ENCODE data around the gene DDI1.

Gene DDI1

DNA sequence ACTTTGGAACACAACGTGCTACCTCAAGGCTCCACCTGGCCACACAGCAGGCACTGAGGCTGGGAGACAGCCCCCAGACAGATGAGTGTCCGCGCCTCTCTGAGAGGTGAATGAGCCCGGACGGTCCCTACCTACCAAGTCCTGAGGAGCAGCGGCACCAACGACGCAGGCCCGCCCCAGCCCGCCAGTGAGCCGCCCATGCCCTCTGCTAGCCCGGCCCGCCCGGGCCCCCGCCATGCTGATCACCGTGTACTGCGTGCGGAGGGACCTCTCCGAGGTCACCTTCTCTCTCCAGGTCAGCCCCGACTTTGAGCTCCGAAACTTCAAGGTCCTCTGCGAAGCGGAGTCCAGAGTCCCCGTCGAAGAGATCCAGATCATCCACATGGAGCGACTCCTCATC is at the start of gene DDI1:
DDI1 (plus strand) TSS at position 53 of the 400 bp plus-strand sequence; CDS start at position 236, 183 bp downstream.
- no peak for DNase-seq

DNA sequence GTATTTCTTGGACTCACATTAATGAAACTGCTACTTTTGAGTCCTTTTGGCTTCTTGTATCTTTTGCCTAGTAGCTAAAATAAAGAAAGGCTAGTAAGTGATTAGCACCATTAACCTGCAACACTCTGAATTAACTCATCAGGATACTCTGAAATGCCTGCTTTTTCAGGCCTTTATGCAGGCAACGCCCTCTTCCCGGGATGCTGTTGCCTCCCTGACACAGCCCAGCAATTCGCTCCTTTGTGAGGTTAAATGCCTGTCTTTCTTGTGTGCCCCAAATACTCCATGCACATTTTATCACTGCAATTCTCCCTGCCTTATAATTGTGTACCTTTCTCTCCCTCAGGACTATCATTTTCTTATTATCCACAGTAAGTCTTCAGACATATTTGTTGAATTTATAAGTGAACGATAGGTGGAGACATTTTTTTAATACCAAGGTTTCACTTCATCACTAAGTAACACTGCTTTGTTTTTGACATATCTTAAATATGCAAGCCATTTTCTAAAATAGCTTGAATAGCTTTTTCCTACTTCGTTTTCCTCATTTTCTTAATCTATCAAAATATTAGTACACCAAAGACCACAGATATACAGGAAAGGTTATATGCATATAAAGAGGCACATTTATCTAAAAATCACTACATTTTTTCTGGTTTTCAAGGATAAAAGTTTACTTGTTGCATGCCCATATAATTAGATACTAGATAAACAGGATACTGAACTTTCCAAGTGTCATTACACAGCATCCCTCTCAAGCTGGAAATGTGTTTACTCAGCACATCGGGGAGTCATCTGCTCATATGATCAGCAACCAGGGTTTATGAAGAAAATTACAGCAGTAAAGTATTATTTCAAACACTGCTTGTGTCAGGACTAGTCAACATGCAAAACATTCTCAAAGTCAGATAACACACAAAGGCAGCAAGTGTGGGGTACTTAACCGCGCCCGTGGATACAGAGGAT is 48.5 kb upstream of the DDI1 start:
- DNase-seq, result no peak

DNA sequence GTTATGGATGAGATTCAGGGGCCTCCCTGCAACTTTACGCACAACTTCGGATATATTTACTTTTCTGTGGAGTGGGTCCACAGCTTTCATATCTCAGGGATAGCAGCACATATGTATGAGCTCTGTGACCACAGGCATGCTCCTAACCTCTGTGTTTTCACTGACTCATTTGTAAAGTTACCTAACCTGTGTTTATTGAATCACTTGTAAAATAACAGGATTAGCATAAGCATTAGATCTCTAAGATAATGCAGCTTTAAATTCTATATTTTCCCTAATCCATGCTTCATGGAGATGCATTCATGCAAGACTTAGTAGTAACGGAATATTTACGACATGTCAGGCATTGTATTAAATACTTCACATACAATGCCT is 47.9 kb upstream of the DDI1 start:
- DNase-seq, result no peak

DNA sequence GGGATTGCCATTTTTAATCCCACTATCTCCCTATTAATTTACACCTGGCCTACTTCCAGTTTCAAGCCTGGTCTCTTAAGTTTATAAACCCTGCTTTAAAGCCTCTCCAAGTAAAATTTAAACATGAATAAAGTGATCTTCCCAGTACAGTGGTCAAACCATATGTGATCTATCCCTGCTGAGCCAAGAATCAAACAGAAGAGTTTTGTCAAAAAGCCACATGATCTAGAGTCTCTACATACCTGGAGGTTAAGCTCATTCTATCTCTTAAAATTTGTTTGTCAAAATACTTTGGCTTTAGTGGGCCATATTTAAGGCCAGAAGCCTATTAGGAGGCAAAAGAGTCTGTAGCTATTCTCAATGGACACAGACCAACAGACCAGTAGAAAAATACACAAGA is 42.9 kb upstream of the DDI1 start:
- no peak for DNase-seq

DNA sequence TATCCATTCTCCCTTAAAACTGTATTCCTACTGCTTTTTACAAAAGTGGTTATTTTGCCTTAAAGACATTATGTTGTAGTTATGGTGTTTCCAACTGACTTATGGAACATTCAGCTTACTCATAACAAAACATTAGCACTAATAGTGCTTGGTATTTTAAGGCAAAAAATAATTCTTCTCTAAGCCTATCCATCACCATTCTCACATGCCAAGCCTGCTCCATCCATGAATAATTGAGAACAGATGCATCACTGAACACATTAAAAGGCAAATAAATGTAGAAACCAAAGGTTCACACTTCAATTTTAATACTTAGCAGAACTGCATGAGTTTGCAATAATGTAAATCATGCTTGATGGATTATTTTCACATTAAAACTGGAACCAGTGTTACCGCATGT is 42.3 kb upstream of the DDI1 start:
- DNase-seq, result no peak

DNA sequence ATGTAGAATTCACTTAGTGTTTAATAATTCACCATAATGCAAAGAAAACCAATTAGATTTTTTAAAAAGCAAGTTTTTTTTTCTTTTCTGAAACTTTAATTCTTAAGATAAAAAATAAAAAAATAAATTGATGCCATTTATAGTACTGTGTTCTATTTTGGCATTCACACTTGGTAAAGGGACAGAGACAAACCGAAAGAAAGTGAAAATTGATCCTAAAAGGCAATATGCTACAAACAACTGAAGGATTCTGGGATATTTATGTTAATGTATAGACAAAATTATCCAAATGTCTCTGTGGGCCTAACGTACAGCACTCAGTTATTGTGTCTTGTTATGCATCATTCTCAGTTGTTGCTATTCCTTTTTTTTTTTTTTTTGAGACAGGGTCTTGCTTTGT is 41.9 kb upstream of the DDI1 start:
- no peak for DNase-seq

DNA sequence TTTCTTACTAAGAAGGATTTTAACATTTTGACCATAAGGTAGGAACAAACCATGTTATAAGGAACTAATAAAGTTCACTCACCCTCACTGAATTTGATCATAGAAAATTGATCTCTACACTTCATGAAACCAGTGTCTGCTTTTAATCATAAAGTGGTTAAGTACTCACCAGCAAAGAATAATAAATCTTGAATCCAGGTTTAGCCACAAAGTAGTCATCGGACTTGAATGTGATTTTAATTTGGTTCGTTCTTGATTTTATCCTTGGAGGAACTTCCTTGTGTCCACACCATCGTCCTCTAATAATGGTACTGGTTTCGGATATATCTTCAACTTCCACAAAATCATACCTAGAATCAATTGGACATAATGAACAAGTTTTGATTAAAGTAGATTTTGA is 40.5 kb upstream of the DDI1 start:
- no peak for DNase-seq

DNA sequence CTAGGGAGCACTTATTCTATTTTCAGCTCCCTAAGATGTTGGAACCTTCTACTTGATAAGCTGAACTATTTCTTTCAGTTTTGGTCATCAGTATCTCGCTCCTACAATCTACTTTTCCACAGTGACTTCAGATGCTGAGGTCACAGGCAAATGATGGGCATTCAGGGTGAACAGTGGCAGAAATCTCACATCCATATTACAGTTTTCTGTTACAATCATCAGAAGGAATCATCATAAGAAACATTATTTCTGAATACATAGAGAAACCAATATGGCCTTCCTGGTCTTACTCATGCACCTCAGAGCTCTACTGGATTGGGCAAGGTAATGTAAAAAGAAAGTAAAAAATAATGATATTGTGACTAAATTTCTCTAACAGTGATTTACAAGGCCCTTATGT is 39.4 kb upstream of the DDI1 start:
- DNase-seq, result no peak

DNA sequence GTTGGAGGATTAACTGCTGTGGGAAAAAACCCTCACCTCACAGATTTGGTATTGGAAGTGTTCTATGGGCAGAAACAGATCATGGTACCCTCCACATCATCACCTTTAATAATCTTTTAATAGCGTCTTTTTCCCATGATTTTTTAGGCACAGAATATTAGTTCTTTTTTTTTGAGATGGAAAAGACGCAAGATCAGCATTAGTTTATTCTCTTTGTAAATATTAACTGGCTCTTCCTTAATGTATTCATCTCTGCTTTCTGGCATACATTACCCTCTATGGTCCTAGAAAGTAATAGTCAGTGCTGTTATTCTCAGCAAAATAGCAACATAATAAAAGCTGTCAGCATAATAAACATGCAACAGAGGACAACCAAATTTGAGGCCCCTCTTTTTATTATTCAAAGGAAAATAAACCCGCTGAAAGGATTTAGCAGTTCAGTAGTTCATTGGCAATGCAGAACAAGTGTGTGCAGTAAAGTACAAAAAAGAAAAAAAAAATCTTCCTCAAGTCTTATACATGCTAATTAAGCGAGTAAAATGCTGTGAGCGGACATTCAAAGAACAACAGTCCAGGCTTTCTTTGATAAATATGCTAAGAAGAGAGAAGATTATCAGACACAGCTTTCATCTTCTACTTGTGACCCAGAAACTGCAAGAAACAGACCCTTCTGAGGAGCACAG is 37.5 kb upstream of the DDI1 start:
- DNase-seq, result no peak

DNA sequence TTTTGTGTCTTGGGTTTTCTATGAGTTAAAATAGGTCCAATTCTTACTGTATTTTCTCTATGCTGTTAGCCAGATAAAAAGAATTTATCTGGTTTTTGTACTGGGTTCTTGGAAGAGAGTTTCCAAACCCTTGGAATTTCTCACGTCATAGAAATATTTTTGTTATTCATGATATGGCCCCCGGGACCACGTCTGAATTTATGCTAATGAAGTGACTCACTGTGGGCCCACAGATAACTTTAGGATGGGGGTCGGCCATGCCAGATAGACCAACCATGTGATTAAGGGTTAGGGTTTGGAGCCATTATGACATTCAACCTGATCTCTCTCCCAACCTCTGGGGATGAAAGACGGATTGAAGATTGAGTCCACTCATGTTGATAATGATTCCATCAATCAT is 35.6 kb upstream of the DDI1 start:
- no peak for DNase-seq

DNA sequence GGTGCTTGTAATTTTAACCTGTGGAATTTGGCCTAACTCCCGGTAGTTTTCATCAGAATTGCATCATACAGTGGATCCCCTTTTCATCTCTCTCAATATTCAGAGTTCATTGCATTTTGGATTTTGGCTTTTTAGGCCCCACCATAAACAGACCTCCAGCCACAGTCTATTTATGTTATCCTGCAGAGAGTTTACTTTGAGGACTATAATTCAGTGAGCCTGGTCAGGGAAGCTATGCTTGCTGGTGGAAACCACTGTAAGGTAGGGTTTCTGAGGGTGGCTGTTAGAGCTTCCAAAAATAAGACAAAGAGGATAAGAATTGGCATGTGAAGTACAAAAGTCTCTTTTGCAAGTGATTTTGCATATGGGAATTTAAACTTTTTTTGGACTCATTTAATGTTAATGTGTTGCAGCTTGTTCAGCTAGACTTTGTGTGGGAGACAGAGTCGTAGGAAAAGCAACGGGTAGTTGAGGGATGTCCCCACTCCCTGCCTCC is 34.8 kb upstream of the DDI1 start:
- no peak for DNase-seq

DNA sequence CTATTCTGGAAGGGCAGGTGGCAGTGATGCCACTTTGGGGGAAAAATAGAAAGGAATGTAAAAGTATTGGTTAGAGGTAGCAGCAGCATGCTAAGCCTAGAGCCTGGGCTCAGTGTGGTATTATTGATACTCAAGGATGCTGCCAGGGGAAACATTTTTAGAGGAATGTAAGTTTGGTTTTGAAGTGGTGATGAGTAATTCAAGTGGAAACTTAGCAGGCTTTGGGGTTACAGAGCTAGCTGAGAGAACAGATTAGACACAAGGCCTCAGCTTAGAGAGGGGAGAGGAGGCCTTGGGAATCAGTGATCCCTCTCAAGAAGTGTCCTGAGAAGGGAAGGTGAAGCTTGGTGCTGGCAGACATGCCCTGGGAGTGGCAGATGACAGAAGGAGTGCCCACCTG is 32.9 kb upstream of the DDI1 start:
- DNase-seq, result no peak

DNA sequence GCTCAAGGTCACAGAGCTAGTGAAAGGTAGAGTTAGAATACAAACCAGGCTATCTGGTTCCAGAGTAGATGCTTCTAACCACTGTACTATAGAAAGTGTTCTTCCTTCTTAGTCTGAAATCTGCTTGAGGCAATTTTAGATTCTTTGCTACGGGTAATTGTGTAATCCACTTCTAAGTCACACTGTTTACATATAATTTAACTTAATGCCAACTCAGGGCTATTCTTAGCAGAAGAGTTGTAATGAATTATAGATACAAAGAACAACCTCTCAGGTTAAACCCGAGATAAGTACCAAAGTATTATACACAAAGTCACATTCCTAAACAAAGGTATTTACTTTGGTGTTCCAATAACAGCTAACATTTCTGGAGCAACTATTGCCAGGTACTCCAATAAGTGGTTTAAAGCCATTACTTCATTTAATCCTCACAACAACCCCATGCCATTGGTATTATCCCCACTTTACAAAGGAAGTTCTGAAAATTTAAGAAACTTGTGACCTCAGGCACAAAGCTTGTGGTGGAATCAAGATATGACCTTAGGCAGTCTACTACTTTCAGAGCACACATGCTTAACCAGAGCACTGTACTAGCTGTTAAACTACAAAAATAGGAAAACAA is 31.1 kb upstream of the DDI1 start:
- DNase-seq, result no peak

DNA sequence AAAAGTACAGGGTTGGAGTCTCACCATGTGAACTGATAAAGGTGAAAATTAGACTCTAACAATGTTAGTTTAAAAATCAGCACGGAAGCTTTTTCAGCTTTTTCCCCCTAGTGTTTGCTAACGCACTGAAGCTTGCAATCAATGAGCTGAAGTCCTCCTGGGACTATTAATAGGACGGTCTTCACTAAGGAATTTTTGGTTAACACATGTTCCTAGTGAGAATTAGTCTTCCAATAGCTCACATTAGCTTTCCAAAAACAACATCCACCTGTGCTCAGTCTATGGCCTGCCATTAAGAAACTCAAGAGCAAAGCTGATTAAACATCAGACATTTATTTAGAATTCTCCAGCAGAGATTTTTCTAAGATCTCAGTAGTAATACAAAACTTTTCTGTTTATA is 26.7 kb upstream of the DDI1 start:
- DNase-seq, result no peak

DNA sequence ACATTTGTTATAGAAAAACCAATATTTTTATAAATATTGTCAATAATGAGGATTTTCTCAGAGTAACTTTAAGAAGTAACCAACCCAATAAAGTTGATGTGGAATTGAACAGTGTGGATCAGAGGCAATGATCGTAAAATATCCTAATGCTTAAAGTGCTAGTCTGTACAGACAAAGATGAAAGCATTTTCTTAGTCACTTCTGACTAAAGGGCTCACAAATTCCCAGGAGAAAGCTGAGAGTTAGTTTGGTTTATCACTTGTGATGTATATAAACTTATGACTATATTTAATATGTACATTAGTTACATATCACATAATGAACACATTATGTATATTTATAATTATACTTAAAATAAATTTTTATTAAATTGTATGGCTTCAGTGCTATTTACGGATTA is 25.4 kb upstream of the DDI1 start:
- no peak for DNase-seq

DNA sequence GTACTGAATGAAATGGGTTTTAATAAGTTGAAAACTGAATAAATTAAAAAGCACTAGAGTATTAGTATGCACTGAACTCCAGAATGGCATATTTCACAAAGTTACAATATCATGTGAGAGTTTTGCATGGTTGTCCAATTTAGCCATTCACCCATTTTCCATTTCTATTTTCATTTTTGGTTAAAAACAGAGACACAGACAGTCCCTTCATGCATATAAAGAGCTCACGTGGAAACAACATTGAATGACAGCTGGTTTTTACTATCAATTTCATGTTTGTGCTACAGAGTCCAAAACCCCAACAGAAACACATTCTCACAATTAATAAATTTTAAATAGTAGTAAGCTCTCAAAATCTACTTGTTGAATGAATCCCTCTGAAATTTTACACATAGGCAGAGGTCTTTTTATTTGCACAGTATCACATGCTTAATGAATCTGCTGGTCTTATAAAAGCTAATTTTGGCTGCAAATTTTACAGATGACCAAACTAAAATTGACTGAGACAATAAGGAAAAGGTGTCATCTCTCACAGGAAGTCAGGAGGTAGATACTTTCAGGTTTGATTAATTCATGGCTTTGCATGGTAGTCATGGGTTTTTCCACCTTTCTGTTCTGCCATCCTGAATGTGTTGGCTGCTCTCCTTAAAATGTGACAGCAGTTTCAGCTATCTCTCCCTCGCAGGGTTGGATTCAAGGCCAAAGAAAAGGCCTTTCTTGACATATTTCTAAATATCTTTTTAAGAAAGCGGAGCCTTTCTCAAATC is 20.6 kb upstream of the DDI1 start:
- no peak for DNase-seq

DNA sequence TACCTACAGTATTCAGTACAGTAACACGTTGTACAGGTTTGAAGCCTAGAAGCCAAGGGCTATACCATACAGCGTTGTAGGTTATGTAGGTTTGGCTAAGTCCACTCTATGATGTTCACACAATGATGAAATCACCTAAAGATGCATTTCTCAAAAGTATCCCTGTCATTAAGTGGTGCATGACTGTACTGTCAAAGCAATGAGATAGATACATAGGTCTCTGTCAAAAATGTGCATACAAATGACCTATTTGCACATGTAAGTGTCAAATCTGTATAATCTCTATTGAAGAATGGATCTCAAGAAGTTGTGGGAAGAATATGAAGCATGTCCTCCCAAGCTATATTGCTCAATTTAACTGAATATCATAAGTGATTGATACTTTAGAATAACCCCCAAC is 11.9 kb upstream of the DDI1 start:
- DNase-seq, result no peak

DNA sequence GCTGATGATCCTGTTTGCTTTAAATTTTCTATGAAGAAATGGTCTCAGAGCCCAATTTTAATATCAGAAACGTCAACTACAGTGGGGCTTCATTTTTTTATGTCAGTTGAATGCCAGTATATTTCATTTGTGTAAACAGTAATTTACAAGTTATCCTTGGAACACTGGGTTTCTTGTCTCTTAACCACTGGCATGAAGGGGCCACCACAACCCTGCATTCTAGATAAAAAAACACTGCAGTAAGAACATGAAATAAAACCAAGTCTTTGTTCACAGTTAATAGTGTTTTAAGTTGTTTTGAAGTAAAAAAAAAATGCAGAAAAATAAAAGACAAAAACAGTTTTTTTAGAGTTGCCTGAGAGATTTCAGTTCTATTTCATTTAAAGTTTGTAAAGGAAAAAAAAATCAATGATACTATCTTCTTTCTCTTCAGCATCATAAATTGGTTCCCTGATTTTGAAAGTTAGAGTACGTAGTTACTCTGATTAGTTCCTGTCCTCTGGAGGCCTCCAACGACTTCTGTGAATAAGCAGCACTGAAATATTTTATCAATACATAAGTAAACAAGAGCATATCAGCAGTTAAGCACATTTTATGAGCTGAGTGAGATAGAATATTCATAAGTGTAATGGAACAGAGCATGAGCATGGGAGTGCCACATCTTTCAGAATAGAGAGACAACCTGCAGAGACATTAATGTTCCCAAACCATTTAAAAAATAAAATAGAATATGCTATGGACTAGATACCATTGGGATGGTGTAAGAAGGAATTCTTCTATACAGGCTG is 7.8 kb upstream of the DDI1 start:
- no peak for DNase-seq

DNA sequence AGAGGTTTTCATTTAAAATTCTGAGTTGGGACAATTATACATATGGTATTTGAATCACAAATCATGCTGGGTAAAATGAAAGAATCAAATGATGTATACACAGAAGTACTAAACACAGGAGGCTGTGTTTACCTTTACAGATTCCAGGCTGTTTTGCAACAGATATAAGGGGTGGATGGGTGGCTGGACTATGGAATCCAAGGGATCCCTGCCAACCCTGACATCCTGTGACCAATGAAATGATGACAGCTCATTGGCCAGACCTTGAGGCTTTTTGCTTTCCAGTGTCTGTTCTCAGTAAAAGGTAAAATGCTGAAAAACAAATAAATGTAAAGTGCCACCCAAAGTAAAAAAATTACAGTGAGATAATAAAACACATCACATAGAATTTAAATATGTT is 3.3 kb upstream of the DDI1 start:
- no peak for DNase-seq

DNA sequence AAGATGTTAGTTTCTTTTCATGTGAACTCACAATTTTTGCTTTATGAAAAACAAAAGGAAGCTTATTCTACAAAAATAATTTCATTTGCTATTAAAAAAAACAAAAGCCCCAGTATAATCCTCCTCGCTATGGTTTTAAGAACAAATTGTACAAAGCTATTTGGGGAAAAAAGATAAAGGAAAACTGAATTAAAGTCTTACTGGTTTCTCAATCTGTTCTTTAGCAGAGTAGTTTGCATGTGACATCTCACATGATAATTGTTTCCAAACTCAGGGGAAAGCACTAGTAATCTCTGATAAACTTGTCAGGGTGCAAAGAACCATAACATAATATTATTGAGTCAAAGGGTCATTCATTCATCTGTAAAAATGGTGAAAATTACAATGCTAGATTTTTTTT is 2.9 kb upstream of the DDI1 start:
- no peak for DNase-seq

DNA sequence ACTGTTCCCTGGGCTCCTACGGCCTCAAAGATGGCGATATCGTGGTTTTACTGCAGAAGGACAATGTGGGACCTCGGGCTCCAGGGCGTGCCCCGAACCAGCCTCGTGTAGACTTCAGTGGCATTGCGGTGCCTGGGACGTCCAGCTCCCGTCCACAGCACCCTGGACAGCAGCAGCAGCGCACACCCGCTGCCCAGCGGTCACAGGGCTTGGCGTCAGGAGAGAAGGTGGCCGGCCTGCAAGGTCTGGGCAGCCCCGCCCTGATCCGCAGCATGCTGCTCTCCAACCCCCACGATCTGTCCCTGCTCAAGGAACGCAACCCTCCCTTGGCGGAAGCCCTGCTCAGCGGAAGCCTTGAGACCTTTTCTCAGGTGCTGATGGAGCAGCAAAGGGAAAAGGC is 555 bp downstream of the DDI1 start:
- no peak for DNase-seq

DNA sequence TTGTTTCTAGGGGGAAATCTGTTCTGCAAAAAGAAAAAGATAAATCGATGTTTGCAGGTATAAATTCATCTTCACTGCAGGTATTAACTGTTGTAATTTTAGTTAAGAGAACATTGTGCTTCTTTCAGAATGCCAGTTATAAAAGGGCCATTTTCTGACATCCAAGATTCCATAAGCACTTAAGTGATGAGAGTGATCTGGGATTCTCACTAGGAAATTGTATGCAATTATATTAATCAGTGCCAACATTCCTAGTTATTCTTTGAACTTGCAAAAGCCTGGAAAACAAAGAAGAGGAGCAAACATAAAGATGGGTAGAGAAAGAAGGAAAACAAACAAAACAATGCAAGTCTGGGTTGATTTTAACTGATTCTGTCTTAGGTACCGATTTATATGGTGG is 5.4 kb downstream of the DDI1 start:
- DNase-seq, result no peak
